H1 (cell line): ENCODE results near the gene ARHGEF1.

Source experiments
- CREB1 ChIP-seq: IDR thresholded peaks from 2 replicates; pipeline ENCODE4 v1.6.1; 2012; ENCODE audit warnings: inconsistent platforms
- CTCF ChIP-seq, 3 experiments: IDR thresholded peaks; 1 replicate in 2 of 3; 2 replicates in 1 of 3; pipeline versions ENCODE4 v1.5.1 to v1.6.1; 2011; ENCODE audit warnings: low read length in 3 of 3, mild to moderate bottlenecking in 3 of 3, inconsistent platforms in 2 of 3, low read depth in 1 of 3, moderate library complexity in 1 of 3; ENCODE audit not compliant: insufficient read depth in 1 of 3; ENCODE audit errors: control extremely low read depth in 1 of 3
- EZH2 ChIP-seq: fragments of 200-600 bp; sonication (generic); IDR thresholded peaks from 2 replicates; pipeline ENCODE4 v1.7.1; 2012; ENCODE audit warnings: low read depth, mild to moderate bottlenecking, moderate library complexity, low read length, inconsistent platforms; ENCODE audit not compliant: severe bottlenecking
- POLR2A ChIP-seq, 2 experiments: IDR thresholded peaks; 1 replicate in 1 of 2; 2 replicates in 1 of 2; pipeline ENCODE4 v1.6.1; 2011; ENCODE audit warnings: low read depth in 2 of 2, low read length in 2 of 2, mild to moderate bottlenecking in 2 of 2; ENCODE audit errors: control extremely low read depth in 1 of 2
- SIRT6 ChIP-seq: IDR thresholded peaks from one replicate; pipeline ENCODE4 v1.7.1; 2012; ENCODE audit warnings: low read length, inconsistent platforms
- SRF ChIP-seq: IDR thresholded peaks from 2 replicates; pipeline ENCODE4 v1.6.1; 2011; ENCODE audit warnings: mild to moderate bottlenecking, low read depth, low read length, moderate library complexity
- TAF1 ChIP-seq: IDR thresholded peaks from 2 replicates; pipeline ENCODE4 v1.6.1; 2011; ENCODE audit warnings: mild to moderate bottlenecking, low read depth, low read length

DNA sequence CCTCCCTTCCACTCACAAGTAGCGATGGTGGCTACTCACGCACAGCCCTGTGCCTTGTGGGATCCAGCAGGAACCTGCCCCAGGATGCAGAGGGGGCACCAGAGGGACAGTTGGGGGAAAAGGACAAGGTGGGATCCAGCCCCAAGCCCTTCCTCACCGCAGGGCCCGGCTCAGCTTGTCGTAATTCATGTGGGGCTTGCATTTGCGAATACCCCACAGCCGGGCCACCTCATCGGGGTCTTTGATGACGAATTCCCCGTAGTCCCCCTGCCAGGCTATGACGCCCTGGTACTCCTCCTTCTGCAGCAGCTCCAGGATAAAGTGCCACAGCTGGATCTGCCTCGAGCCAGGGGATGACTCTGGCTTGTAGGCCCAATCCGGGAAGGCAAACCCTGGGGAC is 26.7 kb downstream of the ARHGEF1 start:
- no peak for TF ChIP-seq CREB1
- no peak for TF ChIP-seq SRF
- TF ChIP-seq SIRT6, result no peak
- no peak for TF ChIP-seq CTCF (IDR thresholded peaks at IDR 0.05; ENCODE audit: control extremely low read depth in 1 of 3, insufficient read depth in 1 of 3, low read depth in 1 of 3, low read length in 3 of 3)
- TF ChIP-seq POLR2A (IDR thresholded peaks at IDR 0.05; ENCODE audit: control extremely low read depth in 1 of 2, low read depth in 2 of 2, low read length in 2 of 2), result no peak
- no peak for TF ChIP-seq TAF1
- no peak for TF ChIP-seq EZH2
